Measurements from ENCODE around the gene TKFC. TPM values are rescaled to one million over a fixed set of nuclear protein-coding genes. Genes with fewer than 3 reads are reported as not detected.
A peak's percentile ranks its signal among the peaks of the same experiment; 100 is the strongest.

Gene TKFC
- total RNA-seq, 1 donor from 2014 or later, result 6.8 TPM

DNA sequence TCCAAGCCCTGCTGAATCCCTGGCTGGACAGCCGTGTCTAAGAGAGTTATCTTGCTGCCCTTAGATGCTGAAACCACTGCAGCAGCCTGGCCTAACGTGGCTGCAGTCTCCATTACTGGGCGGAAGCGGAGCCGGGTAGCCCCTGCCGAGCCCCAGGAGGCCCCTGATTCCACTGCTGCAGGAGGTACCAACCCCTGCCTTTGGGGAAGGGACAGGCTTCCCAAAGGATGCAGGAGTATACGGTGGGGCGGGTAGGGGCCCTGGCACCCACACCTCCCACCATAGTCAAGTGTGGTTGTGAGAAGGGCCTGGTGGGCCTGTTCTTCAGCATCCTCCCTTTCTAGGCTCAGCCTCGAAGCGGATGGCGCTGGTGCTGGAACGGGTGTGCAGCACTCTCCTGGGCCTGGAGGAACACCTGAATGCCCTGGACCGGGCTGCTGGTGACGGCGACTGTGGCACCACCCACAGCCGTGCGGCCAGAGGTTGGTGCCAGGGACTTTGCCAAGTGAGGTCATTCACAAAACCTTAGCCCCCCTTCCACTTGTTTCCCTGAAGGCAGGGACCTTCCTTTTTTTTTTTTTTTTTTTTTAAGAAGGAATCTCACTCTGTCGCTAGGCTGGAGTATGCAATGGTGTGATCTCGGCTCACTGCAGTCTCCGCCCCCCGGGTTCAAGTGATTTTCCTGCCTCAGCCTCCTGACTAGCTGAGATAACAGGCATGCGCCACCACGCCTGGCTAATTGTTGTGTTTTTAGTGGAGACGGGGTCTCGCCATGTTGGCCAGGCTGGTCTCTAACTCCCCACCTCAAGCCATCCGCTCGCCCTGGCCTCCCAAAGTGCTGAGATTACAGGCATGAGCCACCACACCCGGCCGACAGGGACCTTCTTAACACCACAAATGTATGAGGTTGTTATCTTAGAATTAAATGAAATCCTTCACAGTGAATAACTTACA, 11.0 kb downstream of the TKFC start:
- no peak overlapping the region for H3K27ac ChIP-seq (ENCODE audit: low read depth, low read length)
- peaks cover 19 to 49% (median 32%) of the 10 kb centered on the region in 3 donors for H3K36me3 ChIP-seq (ENCODE audit: control insufficient read depth in 3 of 3, insufficient read depth in 3 of 3, low read length in 3 of 3)
- H3K9ac ChIP-seq (ENCODE audit: low read depth in 1 of 3, low read length in 3 of 3), result no peak overlapping the region
- no peaks in the 10 kb centered on the region for H3K27me3 ChIP-seq (ENCODE audit: control insufficient read depth in 3 of 3, insufficient read depth in 3 of 3, low read length in 3 of 3)
- H3K9me3 ChIP-seq (ENCODE audit: control insufficient read depth in 3 of 3, low read length in 3 of 3), result no peaks in the 10 kb centered on the region
- H3K4me3 ChIP-seq (ENCODE audit: low read length in 3 of 3), result no peak overlapping the region
- peaks cover 0 to 2% (median 0%) of the 10 kb centered on the region in 3 donors for H3K4me1 ChIP-seq (ENCODE audit: control insufficient read depth in 3 of 3, insufficient read depth in 3 of 3, low read length in 3 of 3)

DNA sequence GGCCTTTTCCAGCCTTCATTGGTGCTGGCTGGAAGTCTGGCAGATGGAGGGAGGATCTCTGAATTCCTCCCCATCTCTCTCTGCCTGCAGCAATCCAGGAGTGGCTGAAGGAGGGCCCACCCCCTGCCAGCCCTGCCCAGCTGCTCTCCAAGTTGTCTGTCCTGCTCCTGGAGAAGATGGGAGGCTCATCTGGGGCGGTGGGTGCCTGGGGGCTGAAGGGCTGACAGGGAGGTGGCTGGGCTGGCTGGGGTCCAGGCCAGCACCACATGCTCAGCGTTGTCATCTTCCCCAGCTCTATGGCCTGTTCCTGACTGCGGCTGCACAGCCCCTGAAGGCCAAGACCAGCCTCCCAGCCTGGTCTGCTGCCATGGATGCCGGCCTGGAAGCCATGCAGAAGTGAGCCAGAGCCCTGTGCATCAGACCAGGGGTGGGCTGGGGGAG, 12.2 kb downstream of the TKFC start:
- Histone ChIP-seq H3K4me1 (ENCODE audit: control insufficient read depth in 3 of 3, insufficient read depth in 3 of 3, low read length in 3 of 3) (peaks cover 0 to 2% (median 0%) of the 10 kb centered on the region in 3 donors), H3K9me3 (ENCODE audit: control insufficient read depth in 3 of 3, low read length in 3 of 3) (no peaks in the 10 kb centered on the region), H3K36me3 (ENCODE audit: control insufficient read depth in 3 of 3, insufficient read depth in 3 of 3, low read length in 3 of 3) (peaks cover 28 to 56% (median 37%) of the 10 kb centered on the region in 3 donors), H3K27me3 (ENCODE audit: control insufficient read depth in 3 of 3, insufficient read depth in 3 of 3, low read length in 3 of 3) (no peaks in the 10 kb centered on the region), H3K27ac (ENCODE audit: low read depth, low read length) (no peak overlapping the region), H3K4me3 (ENCODE audit: low read length in 3 of 3) (no peak overlapping the region), H3K9ac (ENCODE audit: low read depth in 1 of 3, low read length in 3 of 3) (no peak overlapping the region)

DNA sequence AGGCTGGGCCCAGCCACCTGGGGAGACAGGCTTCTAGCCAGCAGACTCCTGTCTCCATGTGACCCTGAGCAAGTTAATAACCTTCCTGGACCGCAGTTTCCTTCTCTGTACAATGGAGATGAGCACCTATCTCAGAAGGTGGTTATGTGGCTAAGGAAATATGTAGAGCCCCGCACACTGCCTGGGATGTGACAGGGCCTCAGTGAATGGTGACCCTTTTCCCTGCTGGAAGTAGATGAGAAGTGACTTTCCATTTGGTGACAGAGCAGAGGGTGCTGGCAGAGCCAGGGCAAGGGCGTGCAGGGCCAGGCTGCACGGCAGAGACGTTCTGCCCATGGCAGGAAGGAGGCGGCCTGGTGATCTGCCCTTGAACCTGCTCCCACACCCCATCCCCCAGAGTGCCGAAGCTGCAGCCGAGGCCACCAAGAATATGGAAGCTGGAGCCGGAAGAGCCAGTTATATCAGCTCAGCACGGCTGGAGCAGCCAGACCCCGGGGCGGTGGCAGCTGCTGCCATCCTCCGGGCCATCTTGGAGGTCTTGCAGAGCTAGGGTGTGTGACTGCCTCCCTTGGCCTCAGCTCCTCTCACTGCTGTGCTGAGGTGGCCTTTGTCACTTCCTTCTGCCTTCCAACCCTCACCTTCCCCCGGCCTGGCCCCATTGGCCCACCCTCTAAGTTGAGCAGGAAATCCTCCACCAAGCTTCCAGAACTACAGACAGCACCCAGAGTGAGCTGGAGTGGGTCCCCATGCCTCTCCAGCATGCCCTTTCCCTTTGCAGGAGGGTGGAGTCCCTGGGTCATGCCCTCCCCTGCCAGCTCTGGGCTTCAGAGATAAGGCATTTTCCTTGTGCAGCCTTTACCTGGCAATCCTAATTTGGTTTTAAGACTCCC, 13.2 kb downstream of the TKFC start:
- Histone ChIP-seq H3K36me3 (ENCODE audit: control insufficient read depth in 3 of 3, insufficient read depth in 3 of 3, low read length in 3 of 3) (peaks cover 34 to 63% (median 45%) of the 10 kb centered on the region in 3 donors), H3K4me3 (ENCODE audit: low read length in 3 of 3) (no peak overlapping the region), H3K27me3 (ENCODE audit: control insufficient read depth in 3 of 3, insufficient read depth in 3 of 3, low read length in 3 of 3) (no peaks in the 10 kb centered on the region), H3K9ac (ENCODE audit: low read depth in 1 of 3, low read length in 3 of 3) (no peak overlapping the region), H3K27ac (ENCODE audit: low read depth, low read length) (no peak overlapping the region), H3K9me3 (ENCODE audit: control insufficient read depth in 3 of 3, low read length in 3 of 3) (no peaks in the 10 kb centered on the region), H3K4me1 (ENCODE audit: control insufficient read depth in 3 of 3, insufficient read depth in 3 of 3, low read length in 3 of 3) (peaks cover 0 to 2% (median 0%) of the 10 kb centered on the region in 3 donors)

DNA sequence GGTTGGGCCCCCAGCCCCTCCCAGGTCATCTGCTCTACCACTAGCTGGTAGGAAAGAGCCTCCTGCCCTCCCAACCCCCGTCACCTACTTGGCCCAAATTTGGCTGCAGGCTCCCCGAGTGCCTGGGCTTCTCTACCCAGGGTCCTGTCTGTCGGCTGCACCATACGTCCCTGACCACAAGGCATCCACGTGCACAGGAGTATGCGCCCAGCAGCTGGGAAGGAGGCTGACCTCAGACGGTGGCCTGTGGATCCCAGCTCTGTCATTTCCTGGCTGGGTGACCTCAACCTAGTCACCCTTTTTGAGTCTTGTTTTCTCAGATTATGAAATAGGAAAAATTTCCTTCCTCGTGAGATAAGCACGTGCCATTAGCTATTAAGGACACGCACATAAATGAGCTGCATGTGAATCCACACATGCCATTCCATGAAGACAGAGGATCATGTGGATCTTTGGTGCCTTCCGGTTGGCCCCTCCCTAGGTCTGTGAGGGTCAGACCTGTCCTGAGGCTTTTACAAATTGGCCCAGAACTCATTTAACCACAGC, 15.0 kb downstream of the TKFC start:
- Histone ChIP-seq H3K27ac (ENCODE audit: low read depth, low read length) (no peak overlapping the region), H3K27me3 (ENCODE audit: control insufficient read depth in 3 of 3, insufficient read depth in 3 of 3, low read length in 3 of 3) (no peaks in the 10 kb centered on the region), H3K4me1 (ENCODE audit: control insufficient read depth in 3 of 3, insufficient read depth in 3 of 3, low read length in 3 of 3) (peaks cover 0 to 2% (median 0%) of the 10 kb centered on the region in 3 donors), H3K9me3 (ENCODE audit: control insufficient read depth in 3 of 3, low read length in 3 of 3) (no peaks in the 10 kb centered on the region), H3K36me3 (ENCODE audit: control insufficient read depth in 3 of 3, insufficient read depth in 3 of 3, low read length in 3 of 3) (peaks cover 37 to 52% (median 49%) of the 10 kb centered on the region in 3 donors), H3K9ac (ENCODE audit: low read depth in 1 of 3, low read length in 3 of 3) (peak overlapping the region in 1 of 3 donors; percentile 16), H3K4me3 (ENCODE audit: low read length in 3 of 3) (no peak overlapping the region)

DNA sequence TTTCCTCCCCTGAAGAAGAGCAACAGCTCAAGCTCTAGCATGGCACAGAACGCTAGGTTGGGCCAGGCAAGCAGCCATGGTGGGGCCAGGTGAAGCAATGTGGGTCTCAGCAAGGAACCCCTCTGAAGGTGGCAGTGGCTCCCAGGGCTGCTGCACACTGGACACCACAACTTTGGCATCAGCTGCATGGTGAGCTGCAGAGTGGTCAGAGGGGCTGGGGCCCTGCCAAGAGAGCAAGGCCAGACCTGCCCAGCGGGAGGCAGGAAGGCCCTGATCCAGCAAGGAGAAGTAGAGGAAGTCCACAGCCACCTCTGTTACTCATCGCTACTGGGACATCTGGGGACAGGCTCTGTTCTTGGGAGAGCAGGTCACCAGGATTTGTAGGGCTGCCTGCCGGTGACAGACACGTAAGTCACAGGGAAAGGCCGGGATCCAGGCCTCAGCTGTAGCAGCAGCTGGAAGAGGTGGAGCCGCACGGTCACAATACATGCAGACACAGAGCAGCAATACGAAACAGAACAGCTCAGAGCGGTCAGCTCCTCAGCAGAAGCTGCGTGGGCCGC, 16.2 kb downstream of the TKFC start:
- peaks cover 0 to 2% (median 0%) of the 10 kb centered on the region in 3 donors for H3K4me1 ChIP-seq (ENCODE audit: control insufficient read depth in 3 of 3, insufficient read depth in 3 of 3, low read length in 3 of 3)
- H3K4me3 ChIP-seq (ENCODE audit: low read length in 3 of 3), result no peak overlapping the region
- no peaks in the 10 kb centered on the region for H3K27me3 ChIP-seq (ENCODE audit: control insufficient read depth in 3 of 3, insufficient read depth in 3 of 3, low read length in 3 of 3)
- no peaks in the 10 kb centered on the region for H3K9me3 ChIP-seq (ENCODE audit: control insufficient read depth in 3 of 3, low read length in 3 of 3)
- H3K27ac ChIP-seq (ENCODE audit: low read depth, low read length), result no peak overlapping the region
- peak overlapping the region in 1 of 3 donors; percentile 8 for H3K9ac ChIP-seq (ENCODE audit: low read depth in 1 of 3, low read length in 3 of 3)
- H3K36me3 ChIP-seq (ENCODE audit: control insufficient read depth in 3 of 3, insufficient read depth in 3 of 3, low read length in 3 of 3), result peaks cover 45 to 60% (median 59%) of the 10 kb centered on the region in 3 donors

DNA sequence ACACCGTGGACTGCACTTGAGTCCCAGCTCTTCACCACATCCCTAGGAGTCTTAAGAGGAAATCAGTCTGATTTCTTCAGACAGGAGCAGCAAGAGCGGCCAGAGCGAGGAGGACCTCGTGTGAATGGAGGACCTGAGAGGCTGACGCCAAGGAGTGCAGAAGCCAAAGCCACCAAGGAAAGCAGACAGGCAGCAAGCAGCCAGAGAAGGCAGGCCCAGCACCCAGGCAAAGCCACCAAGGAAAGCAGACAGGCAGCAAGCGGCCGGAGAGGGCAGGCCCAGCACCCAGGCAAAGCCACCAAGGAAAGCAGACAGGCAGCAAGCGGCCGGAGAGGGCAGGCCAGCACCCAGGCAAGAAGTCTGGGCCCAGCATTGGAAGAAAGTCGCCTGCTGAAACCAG, 16.9 kb downstream of the TKFC start:
- no peak overlapping the region for H3K9ac ChIP-seq (ENCODE audit: low read depth in 1 of 3, low read length in 3 of 3)
- no peaks in the 10 kb centered on the region for H3K27me3 ChIP-seq (ENCODE audit: control insufficient read depth in 3 of 3, insufficient read depth in 3 of 3, low read length in 3 of 3)
- no peaks in the 10 kb centered on the region for H3K9me3 ChIP-seq (ENCODE audit: control insufficient read depth in 3 of 3, low read length in 3 of 3)
- peaks cover 49 to 60% (median 59%) of the 10 kb centered on the region in 3 donors for H3K36me3 ChIP-seq (ENCODE audit: control insufficient read depth in 3 of 3, insufficient read depth in 3 of 3, low read length in 3 of 3)
- peaks cover 0 to 2% (median 0%) of the 10 kb centered on the region in 3 donors for H3K4me1 ChIP-seq (ENCODE audit: control insufficient read depth in 3 of 3, insufficient read depth in 3 of 3, low read length in 3 of 3)
- no peak overlapping the region for H3K27ac ChIP-seq (ENCODE audit: low read depth, low read length)
- H3K4me3 ChIP-seq (ENCODE audit: low read length in 3 of 3), result no peak overlapping the region

DNA sequence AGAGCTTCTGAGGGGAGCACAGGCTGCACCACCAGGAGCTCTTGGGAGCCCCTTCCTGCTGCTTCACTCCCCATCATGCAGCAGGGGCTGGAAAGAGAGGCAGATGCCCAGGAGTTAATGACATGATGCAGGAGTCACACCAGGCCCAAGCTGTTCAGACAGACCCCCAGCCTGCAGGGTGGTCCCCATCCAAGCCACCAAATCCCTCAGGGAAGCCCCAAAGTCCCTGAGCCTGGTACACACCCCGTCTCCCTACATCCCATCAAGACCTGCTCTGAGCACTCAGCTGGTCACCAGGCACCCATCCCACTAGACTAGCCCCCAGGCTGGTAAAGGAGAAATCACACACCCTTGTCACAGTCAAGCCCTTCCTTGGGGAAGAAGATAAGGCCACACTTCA, 17.3 kb downstream of the TKFC start:
- H3K4me3 ChIP-seq (ENCODE audit: low read length in 3 of 3), result no peak overlapping the region
- no peaks in the 10 kb centered on the region for H3K9me3 ChIP-seq (ENCODE audit: control insufficient read depth in 3 of 3, low read length in 3 of 3)
- H3K4me1 ChIP-seq (ENCODE audit: control insufficient read depth in 3 of 3, insufficient read depth in 3 of 3, low read length in 3 of 3), result peaks cover 0 to 2% (median 0%) of the 10 kb centered on the region in 3 donors
- no peaks in the 10 kb centered on the region for H3K27me3 ChIP-seq (ENCODE audit: control insufficient read depth in 3 of 3, insufficient read depth in 3 of 3, low read length in 3 of 3)
- H3K36me3 ChIP-seq (ENCODE audit: control insufficient read depth in 3 of 3, insufficient read depth in 3 of 3, low read length in 3 of 3), result peaks cover 52 to 60% (median 59%) of the 10 kb centered on the region in 3 donors
- no peak overlapping the region for H3K9ac ChIP-seq (ENCODE audit: low read depth in 1 of 3, low read length in 3 of 3)
- no peak overlapping the region for H3K27ac ChIP-seq (ENCODE audit: low read depth, low read length)

DNA sequence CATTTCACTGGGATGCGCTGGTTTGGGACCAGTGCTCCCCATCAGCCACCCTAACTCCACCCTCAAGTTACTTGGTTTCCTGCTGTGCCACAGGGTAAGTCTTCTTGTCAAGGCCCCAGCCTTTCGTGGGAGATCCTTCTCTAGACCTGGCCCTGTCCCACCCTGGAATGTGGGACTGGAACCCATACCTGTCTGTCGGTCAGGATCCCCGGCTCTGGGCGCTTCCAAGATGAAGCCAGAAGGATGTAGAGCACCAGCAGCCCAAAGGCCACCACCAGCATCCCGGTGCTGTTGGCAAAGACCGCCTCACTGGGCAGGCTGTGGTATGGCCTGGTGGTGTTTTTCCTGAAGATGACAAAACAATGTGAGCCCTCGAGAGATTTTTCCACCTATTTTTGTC, 17.8 kb downstream of the TKFC start:
- H3K27me3 ChIP-seq (ENCODE audit: control insufficient read depth in 3 of 3, insufficient read depth in 3 of 3, low read length in 3 of 3), result no peaks in the 10 kb centered on the region
- no peaks in the 10 kb centered on the region for H3K9me3 ChIP-seq (ENCODE audit: control insufficient read depth in 3 of 3, low read length in 3 of 3)
- peaks cover 0 to 2% (median 0%) of the 10 kb centered on the region in 3 donors for H3K4me1 ChIP-seq (ENCODE audit: control insufficient read depth in 3 of 3, insufficient read depth in 3 of 3, low read length in 3 of 3)
- peaks cover 52 to 59% (median 56%) of the 10 kb centered on the region in 3 donors for H3K36me3 ChIP-seq (ENCODE audit: control insufficient read depth in 3 of 3, insufficient read depth in 3 of 3, low read length in 3 of 3)
- H3K4me3 ChIP-seq (ENCODE audit: low read length in 3 of 3), result no peak overlapping the region
- no peak overlapping the region for H3K27ac ChIP-seq (ENCODE audit: low read depth, low read length)
- no peak overlapping the region for H3K9ac ChIP-seq (ENCODE audit: low read depth in 1 of 3, low read length in 3 of 3)

DNA sequence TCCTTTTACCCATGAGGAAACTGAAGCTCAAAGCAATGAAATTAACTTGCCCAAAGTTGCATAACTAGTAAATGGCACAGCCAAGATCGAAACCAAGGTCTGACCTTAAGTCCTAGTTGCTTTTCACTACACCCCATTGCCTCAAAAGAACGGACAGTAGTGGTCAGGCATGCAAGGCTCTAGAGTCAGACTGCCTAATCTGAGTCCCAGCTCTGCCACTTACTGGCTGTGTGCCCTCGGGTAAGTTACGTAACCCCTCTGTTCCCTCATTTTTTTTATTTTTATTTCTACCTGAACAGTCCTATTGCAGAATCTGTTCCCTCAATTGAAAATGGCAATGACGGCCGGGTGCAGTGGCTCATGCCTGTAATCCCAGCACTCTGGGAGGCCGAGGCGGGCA, 19.0 kb downstream of the TKFC start:
- peaks cover 52 to 57% (median 52%) of the 10 kb centered on the region in 3 donors for H3K36me3 ChIP-seq (ENCODE audit: control insufficient read depth in 3 of 3, insufficient read depth in 3 of 3, low read length in 3 of 3)
- peaks cover 0 to 2% (median 0%) of the 10 kb centered on the region in 3 donors for H3K4me1 ChIP-seq (ENCODE audit: control insufficient read depth in 3 of 3, insufficient read depth in 3 of 3, low read length in 3 of 3)
- no peak overlapping the region for H3K9ac ChIP-seq (ENCODE audit: low read depth in 1 of 3, low read length in 3 of 3)
- no peak overlapping the region for H3K4me3 ChIP-seq (ENCODE audit: low read length in 3 of 3)
- no peaks in the 10 kb centered on the region for H3K9me3 ChIP-seq (ENCODE audit: control insufficient read depth in 3 of 3, low read length in 3 of 3)
- no peaks in the 10 kb centered on the region for H3K27me3 ChIP-seq (ENCODE audit: control insufficient read depth in 3 of 3, insufficient read depth in 3 of 3, low read length in 3 of 3)
- no peak overlapping the region for H3K27ac ChIP-seq (ENCODE audit: low read depth, low read length)

Measured in skeletal muscle tissue (tissue), 4 donors.